Kidney (tissue), 14 donors: ENCODE results near the gene SPPL2A. TPM values are rescaled to one million over a fixed set of nuclear protein-coding genes. Genes with fewer than 3 reads are reported as not detected.

Experiments
- DNase-seq, 5 donors: peaks; one replicate each; pipeline ENCODE4 v3.0.0-alpha.2; 2013 to 2020
- FAIRE-seq: peaks from 2 replicates; lab custom pipeline; 2012; peaks lifted over from hg19 to GRCh38; lab: Jason Lieb, UNC
- H3K27ac ChIP-seq, 2 donors: one replicate each; pipeline ENCODE4 v1.7.0; 2013; ENCODE audit warnings: low read depth in 2 of 2, low read length in 2 of 2, inconsistent platforms in 1 of 2
- H3K27me3 ChIP-seq: one replicate; pipeline ENCODE4 v1.7.1; 2013; ENCODE audit warnings: low read length, inconsistent platforms; ENCODE audit not compliant: control insufficient read depth, insufficient read depth
- H3K36me3 ChIP-seq, 3 donors: one replicate each; pipeline versions ENCODE4 v1.7.0 to v1.7.1; 2013; ENCODE audit warnings: low read length in 3 of 3, control low read depth in 1 of 3, inconsistent platforms in 1 of 3; ENCODE audit not compliant: insufficient read depth in 3 of 3, control insufficient read depth in 2 of 3
- H3K4me1 ChIP-seq, 3 donors: one replicate each; pipeline versions ENCODE4 v1.7.0 to v1.7.1; 2013; ENCODE audit warnings: low read length in 3 of 3, inconsistent platforms in 1 of 3, low read depth in 1 of 3; ENCODE audit not compliant: control insufficient read depth in 2 of 3, insufficient read depth in 2 of 3
- H3K4me3 ChIP-seq, 3 donors: one replicate each; pipeline versions ENCODE4 v1.7.0 to v1.8.1; 2013; ENCODE audit warnings: low read length in 3 of 3, control low read depth in 1 of 3, inconsistent platforms in 1 of 3
- H3K9ac ChIP-seq, 3 donors: one replicate each; pipeline versions ENCODE4 v1.7.0 to v1.7.1; 2013; ENCODE audit warnings: low read length in 3 of 3, control low read depth in 1 of 3, inconsistent platforms in 1 of 3
- H3K9me3 ChIP-seq, 3 donors: one replicate each; pipeline versions ENCODE4 v1.7.0 to v1.7.1; 2013; ENCODE audit warnings: low read length in 3 of 3, control low read depth in 1 of 3, inconsistent platforms in 1 of 3; ENCODE audit not compliant: control insufficient read depth in 2 of 3, insufficient read depth in 1 of 3
- CTCF ChIP-seq: IDR thresholded peaks from 3 replicates; pipeline ENCODE4 v1.5.1; 2012; ENCODE audit warnings: mild to moderate bottlenecking, moderate library complexity, borderline replicate concordance; ENCODE audit not compliant: insufficient read depth; ENCODE audit errors: extremely low read depth
- intact Hi-C: fragments of 100-400 bp; cut with DNase I; formaldehyde crosslinking; loops from one replicate; pipeline ENCODE4 v1.11.1; 2022
- polyA plus RNA-seq: library from polyadenylated mRNA; stranded (reverse); fragments of 350-450 nt; fragmentation: Illumina TruSeq; extraction: RNeasy Lipid Tissue Mini Kit (QIAGEN cat#74804); gene quantifications from one replicate; pipeline ENCODE4 v1.2.3, GENCODE V29; 2014; ENCODE audit warnings: low read depth, low replicate concordance; ENCODE audit not compliant: insufficient read depth
- total RNA-seq: library from RNA; stranded (reverse); fragmentation: NEBNext Ultra II Directional; extraction: Animal tissue kit (Norgen Biotek cat#: 25700); gene quantifications from one replicate; pipeline ENCODE4 v1.2.1, GENCODE V29; 2021
- donor health status: control.
- donor health status: control.
- donor health status: control.
- donor health status: control.
- donor health status: control.
- donor health status: DM: yes; HTN: yes; CAD: no.
- donor health status: Normal renal cell carcinoma (clear cell type).

The SPPL2A gene
- total and polyA plus RNA-seq, 2 donors from 2014 or later = 53.3 to 134 TPM

DNA sequence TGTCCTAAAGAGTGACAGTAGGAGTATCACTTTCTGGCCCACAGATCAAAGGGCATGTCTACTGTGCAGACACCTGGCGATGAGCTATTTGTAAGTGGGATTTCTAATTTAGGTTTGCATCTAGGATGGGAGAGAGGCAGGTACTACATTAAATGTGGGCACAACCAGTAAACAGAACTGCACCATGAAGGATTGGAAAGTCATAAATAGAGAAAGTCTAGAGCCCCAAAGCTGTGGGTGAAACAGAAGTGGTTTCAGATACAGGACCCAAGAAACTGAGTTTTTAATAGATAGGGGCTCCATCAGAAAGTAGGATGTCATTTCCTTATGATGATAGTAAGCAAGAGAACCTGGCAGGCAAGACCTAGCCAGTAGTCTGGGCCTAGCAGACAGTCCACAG, 35.2 kb upstream of the SPPL2A start:
- Histone ChIP-seq H3K27me3 (no peaks in the 10 kb centered on the region), H3K9me3 (no peaks in the 10 kb centered on the region), H3K4me3 (no peak overlapping the region), H3K27ac (no peak overlapping the region), H3K4me1 (peaks cover 0 to 2% (median 0%) of the 10 kb centered on the region in 3 donors), H3K36me3 (no peaks in the 10 kb centered on the region), H3K9ac (no peak overlapping the region)
- intact Hi-C loops = no loop called here
- no peak for DNase-seq
- FAIRE-seq = no peak
- no peak for TF ChIP-seq CTCF

DNA sequence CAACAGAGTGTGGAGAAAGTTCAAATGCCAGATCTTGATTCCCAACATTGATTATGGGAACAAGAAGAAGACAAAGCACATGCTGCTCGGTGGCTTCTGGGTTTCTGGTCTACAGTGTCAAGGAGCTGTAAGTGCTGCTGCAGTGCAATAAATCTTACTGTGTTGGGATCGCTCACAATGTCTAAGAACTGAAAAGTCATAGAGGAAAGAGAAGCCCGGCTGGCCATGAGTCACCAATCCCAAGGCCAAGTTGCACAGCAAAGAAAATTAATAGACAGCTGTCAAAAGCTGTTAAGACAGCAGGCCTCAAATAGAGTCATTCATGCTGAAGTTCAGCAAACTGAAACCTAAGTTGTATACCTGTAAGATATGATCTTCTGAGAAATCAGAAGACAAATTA, 33.2 kb upstream of the SPPL2A start:
- peak overlapping the region in 1 of 2 donors; percentile 5 for H3K27ac ChIP-seq
- no peaks in the 10 kb centered on the region for H3K4me1 ChIP-seq
- no peak for TF ChIP-seq CTCF
- no peaks in the 10 kb centered on the region for H3K9me3 ChIP-seq
- no peak overlapping the region for H3K9ac ChIP-seq
- DNase-seq = peak in 1 of 5 donors; percentile 16
- H3K4me3 ChIP-seq = no peak overlapping the region
- no peaks in the 10 kb centered on the region for H3K27me3 ChIP-seq
- FAIRE-seq = no peak
- intact Hi-C loops = no loop called here
- H3K36me3 ChIP-seq = no peaks in the 10 kb centered on the region

GRCh38 chr15:50797926-50798325, 32.4 kb upstream of the SPPL2A start:
- no peak overlapping the region for H3K4me3 ChIP-seq
- H3K27ac ChIP-seq = no peak overlapping the region
- no peaks in the 10 kb centered on the region for H3K36me3 ChIP-seq
- DNase-seq = peak in 3 of 5 donors; percentile 28 to 83 (median 78)
- no peak overlapping the region for H3K9ac ChIP-seq
- H3K4me1 ChIP-seq = no peaks in the 10 kb centered on the region
- no peaks in the 10 kb centered on the region for H3K9me3 ChIP-seq
- intact Hi-C loops = no loop called here
- FAIRE-seq = no peak
- no peaks in the 10 kb centered on the region for H3K27me3 ChIP-seq
- TF ChIP-seq CTCF = no peak

- Histone ChIP-seq H3K9me3 (no peaks in the 10 kb centered on the region), H3K4me3 (no peak overlapping the region), H3K9ac (no peak overlapping the region), H3K27ac (no peak overlapping the region), H3K27me3 (no peaks in the 10 kb centered on the region), H3K36me3 (no peaks in the 10 kb centered on the region), H3K4me1 (no peaks in the 10 kb centered on the region)
- no peak for DNase-seq
- FAIRE-seq = no peak
- intact Hi-C loops = no loop called here
- TF ChIP-seq CTCF = no peak
These were observed 26.0 kb upstream of the SPPL2A start for GRCh38 chr15:50791486-50791885.
